HUES64 (cell line): ENCODE results near the gene RHOXF2.

Source experiments
- H3K27ac ChIP-seq: 2 replicates; pipeline ENCODE4 v1.7.0; 2013; ENCODE audit warnings: low read depth, low read length, inconsistent platforms
- H3K27me3 ChIP-seq: 2 replicates; pipeline ENCODE4 v1.6.1; 2013; ENCODE audit warnings: mild to moderate bottlenecking, low read length; ENCODE audit not compliant: insufficient read depth
- H3K36me3 ChIP-seq: 2 replicates; pipeline ENCODE4 v1.6.1; 2013; ENCODE audit warnings: mild to moderate bottlenecking, low read length; ENCODE audit not compliant: insufficient read depth
- H3K4me1 ChIP-seq: 2 replicates; pipeline ENCODE4 v1.6.1; 2013; ENCODE audit warnings: mild to moderate bottlenecking, low read length, moderate library complexity; ENCODE audit not compliant: insufficient read depth
- H3K4me3 ChIP-seq: 2 replicates; pipeline ENCODE4 v1.5.1; 2013; ENCODE audit warnings: mild to moderate bottlenecking, low read length, moderate library complexity
- H3K9ac ChIP-seq: 2 replicates; pipeline ENCODE4 v1.6.1; 2013; ENCODE audit warnings: mild to moderate bottlenecking, low read depth, low read length
- H3K9me3 ChIP-seq: 2 replicates; pipeline ENCODE4 v1.6.1; 2013; ENCODE audit warnings: low read depth, low read length; ENCODE audit not compliant: insufficient read depth
- WGBS: fragments of 150-250, 120-280 bp; methylation state at CpG from one replicate; pipeline ENCODE4 v1.1.7; 2013; ENCODE audit warnings: missing lambda C conversion rate; 5-methylcytosine and 5-hydroxymethylcytosine counted together

Gene RHOXF2

GRCh38 chrX:120205816-120206753, 47.7 kb downstream of the RHOXF2 start:
- H3K4me3 ChIP-seq: no peak overlapping the region
- no peak overlapping the region for H3K27ac ChIP-seq
- 89% methylated on average over 11 of the region's 12 CpGs for WGBS
- H3K9ac ChIP-seq: no peak overlapping the region
- no peaks in the 10 kb centered on the region for H3K4me1 ChIP-seq
- no peaks in the 10 kb centered on the region for H3K9me3 ChIP-seq
- H3K36me3 ChIP-seq: no peaks in the 10 kb centered on the region
- H3K27me3 ChIP-seq: no peaks in the 10 kb centered on the region

GRCh38 chrX:120207009-120207605, 48.7 kb downstream of the RHOXF2 start:
- Histone ChIP-seq H3K27ac (no peak overlapping the region), H3K9me3 (no peaks in the 10 kb centered on the region), H3K4me1 (no peaks in the 10 kb centered on the region), H3K4me3 (no peak overlapping the region), H3K27me3 (no peaks in the 10 kb centered on the region), H3K36me3 (no peaks in the 10 kb centered on the region), H3K9ac (no peak overlapping the region)
- 98% methylated on average over 8 of the region's 8 CpGs for WGBS

GRCh38 chrX:120213438-120214265, 55.2 kb downstream of the RHOXF2 start:
- 31% methylated on average over 7 of the region's 8 CpGs for WGBS
- no peak overlapping the region for H3K9ac ChIP-seq
- H3K4me1 ChIP-seq: no peaks in the 10 kb centered on the region
- H3K4me3 ChIP-seq: no peak overlapping the region
- H3K9me3 ChIP-seq: no peaks in the 10 kb centered on the region
- no peak overlapping the region for H3K27ac ChIP-seq
- no peaks in the 10 kb centered on the region for H3K36me3 ChIP-seq
- H3K27me3 ChIP-seq: no peaks in the 10 kb centered on the region
